SK-N-MC (cell line): ENCODE data around the gene ATP5PF.

Source experiments
- EZH2 ChIP-seq: fragments of 200-600 bp; sonication (generic); IDR thresholded peaks from one replicate; pipeline ENCODE4 v1.6.1; 2017; ENCODE audit warnings: antibody characterized with exemption
- POLR2AphosphoS5 ChIP-seq: IDR thresholded peaks from 2 replicates; pipeline ENCODE4 v1.6.1; 2012; ENCODE audit warnings: mild to moderate bottlenecking, low read depth, low read length, borderline replicate concordance

DNA sequence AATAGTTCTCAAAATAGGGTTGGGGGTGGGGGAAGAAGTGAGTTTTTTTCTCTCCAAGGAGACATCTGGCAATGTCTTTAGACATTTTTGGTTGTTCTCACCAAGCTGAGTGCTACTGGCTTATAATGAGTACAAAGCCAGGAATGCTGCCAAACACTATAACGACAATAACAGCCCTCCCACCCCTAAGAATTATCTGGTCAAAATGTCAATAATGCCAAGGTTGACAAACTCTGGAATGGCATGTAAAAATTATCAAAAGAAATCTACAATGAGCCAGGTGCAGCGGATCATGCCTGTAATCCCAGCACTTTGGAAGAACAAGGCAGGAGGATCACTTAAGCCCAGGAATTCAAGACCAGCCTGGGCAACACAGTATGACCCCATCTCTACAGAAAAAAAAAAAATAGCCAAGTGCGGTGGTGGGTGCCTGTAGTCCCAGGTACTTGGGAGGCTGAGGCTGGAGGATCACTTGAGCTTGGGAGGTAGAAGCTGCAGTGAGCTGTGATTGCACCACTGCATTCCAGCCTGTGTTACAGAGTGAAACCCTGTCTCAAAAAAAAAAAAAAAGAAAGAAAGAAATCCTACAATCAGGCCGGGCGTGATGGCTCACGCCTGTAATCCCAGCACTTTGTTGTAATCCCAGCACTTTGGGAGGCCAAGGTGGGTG is 2.5 kb downstream of the ATP5PF start:
- TF ChIP-seq EZH2 (no peak), POLR2AphosphoS5 (no peak)
